Fibroblast of villous mesenchyme (primary cell): Measurements from ENCODE around the gene NUMB. TPM values are rescaled to one million over a fixed set of nuclear protein-coding genes. Genes with fewer than 3 reads are reported as not detected.

Experiments used
- DNase-seq: peaks from one replicate; pipeline ENCODE4 v3.0.0-alpha.2; 2010; ENCODE audit warnings: low read depth
- H3K4me3 ChIP-seq: 2 replicates; pipeline ENCODE4 v1.5.1; 2011; ENCODE audit warnings: low read depth, mild to moderate bottlenecking, low read length
- CTCF ChIP-seq: IDR thresholded peaks from 2 replicates; pipeline ENCODE4 v1.5.1; 2012; ENCODE audit warnings: low read depth, mild to moderate bottlenecking, low read length; ENCODE audit not compliant: insufficient read depth
- total RNA-seq: library from RNA; depleted of rRNA; stranded (reverse); fragments of >200 nt; gene quantifications from 2 replicates; pipeline ENCODE4 v1.2.3, GENCODE V29; 2012

The NUMB gene
- total RNA-seq, 1 donor, result 35.4 TPM

DNA sequence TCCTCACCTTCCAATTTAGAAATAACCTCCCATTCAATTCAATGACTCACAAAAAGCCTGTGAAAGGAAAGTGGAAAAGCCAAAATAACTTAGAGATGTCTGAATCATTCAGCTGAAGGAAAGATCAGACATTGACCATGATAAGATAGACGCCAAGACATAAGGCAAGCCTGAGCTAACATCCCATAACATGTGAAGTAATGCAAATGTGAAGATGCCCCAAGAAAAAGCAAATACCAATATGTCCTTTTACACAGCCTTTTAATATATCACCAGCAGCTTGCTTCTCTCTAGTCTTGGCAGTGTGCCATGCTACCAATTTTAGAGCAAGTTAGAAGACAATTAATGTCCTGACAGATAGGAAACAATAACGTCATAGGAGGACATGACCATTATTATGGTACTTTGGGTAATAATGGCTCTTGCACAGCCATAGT lies 2.4 kb upstream of the NUMB start:
- TF ChIP-seq CTCF, result no peak
- no peak overlapping the region for H3K4me3 ChIP-seq
- DNase-seq, result peak; percentile 51

DNA sequence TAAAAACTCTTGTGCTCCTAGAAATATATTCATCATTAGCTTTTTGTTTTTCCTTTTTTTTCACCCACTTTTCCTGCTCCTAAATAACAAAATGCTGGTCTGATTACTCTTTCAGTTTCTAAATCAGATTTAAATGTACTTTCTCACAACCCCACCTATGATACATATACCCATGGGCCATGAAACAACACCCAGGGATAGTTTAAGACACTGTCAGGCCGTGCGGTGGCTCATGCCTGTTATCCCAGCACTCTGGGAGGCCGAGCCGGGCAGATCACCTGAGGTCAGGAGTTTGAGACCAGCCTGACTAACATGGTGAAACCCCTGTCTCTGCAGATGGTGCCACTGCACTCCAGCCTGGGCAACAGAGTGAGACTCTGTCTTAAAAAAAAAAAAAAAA lies 1.6 kb upstream of the NUMB start:
- DNase-seq, result no peak
- H3K4me3 ChIP-seq, result no peak overlapping the region
- TF ChIP-seq CTCF, result no peak

- DNase-seq, result no peak
- H3K4me3 ChIP-seq, result peak overlapping the region; percentile 86
- no peak for TF ChIP-seq CTCF
These were observed 493 bp downstream of the NUMB start for GRCh38 chr14:73457924-73458182.

DNA sequence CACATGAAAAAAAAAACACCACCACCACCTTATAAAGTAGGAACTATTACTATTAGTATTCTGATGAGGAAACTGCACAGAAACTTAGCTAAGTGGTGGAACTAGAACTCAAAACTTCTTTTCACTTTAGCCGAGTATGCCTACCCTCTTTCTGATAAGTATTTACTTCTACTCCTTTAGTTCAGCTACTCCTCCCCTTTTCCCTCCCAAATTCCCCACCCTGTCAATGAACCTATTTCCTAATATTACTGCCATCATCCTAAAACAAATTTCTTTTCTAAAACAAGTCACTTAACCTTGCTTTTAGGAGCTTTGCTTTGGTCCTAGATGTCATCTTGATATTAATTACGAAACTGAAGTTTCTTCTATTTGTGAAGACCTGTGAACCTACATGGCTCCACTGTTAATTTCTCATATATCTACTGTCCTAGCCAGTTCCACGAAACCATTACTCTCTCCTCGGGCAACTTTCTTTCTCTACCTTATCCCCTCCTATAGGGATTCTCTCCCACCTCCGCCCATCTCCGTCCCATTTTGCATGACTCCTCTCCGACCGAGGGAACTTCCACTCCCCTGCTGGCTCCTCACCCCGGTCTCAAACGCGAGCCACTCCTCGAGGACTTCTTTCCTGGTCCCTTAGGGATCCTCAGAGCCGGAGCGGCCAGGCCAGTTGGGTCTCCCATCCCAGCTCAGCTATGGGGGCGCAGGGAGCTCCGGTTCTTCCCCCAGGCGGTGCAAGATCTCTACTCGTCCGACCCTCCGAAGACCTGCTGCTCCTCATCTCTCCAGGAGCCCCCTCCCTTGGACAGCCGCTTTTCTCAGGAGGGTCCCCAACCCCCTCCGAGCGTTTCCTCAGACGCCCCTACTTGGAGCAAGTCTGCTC lies 1.1 kb downstream of the NUMB start:
- TF ChIP-seq CTCF, result peak; percentile 2
- DNase-seq, result no peak

GRCh38 chr14:73455294-73455693 lies 3.1 kb downstream of the NUMB start:
- DNase-seq, result no peak
- peak overlapping the region; percentile 23 for H3K4me3 ChIP-seq
- no peak for TF ChIP-seq CTCF

More for the DNA sequence above, 1.1 kb downstream of the NUMB start:
- peak overlapping the region; percentile 86 for H3K4me3 ChIP-seq

- TF ChIP-seq CTCF, result no peak
- peak; percentile 84 for DNase-seq
- H3K4me3 ChIP-seq, result no peak overlapping the region
These were observed 5.8 kb downstream of the NUMB start for GRCh38 chr14:73452341-73453186.
